ENCODE measurements around the gene HJV.

The HJV gene

GRCh38 chr1:146021050-146021445 is 487 bp downstream of the HJV start:
- DNase-seq = no peak

- no peak for DNase-seq
Observed at GRCh38 chr1:146020058-146021049, 1.2 kb downstream of the HJV start.

DNA sequence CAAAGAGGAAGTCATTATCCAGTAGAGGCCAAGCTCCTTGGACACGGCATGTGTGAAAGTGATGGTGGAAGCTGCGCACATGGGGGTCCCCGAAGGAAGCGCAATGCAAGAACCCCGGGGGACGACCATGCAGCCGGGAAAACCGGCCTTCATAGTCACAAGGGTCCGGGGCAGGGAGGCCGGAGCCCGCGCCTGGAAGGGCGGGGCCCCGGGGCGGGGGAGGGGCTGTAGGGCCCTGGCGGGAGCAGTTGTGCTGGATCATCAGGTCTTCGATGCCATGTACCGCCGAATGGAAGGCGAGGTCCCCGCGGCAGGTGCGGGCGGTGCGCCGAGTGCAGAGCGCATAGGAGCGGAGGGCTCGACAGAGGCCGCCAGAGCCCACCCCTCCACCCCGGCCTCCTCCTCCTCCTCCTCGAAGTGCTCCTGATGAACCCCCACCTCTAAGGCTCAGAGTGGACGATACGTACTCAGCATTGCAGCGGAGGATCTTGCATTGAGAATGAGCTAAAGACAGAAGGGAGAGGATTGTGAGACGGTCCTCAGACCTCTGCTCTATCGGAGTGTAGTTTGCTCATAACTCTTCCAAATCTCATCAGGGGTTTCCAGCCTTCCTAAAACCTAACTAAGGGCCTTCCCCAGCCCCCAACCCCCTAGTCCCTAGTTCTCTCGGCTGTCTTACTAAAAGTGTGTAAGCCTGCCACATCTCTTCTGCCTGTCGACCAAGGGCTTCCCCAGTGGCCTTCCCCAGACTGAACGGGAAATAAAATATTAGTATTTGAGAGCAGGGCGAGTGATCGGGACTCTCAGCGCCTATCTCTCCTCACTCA is 2.1 kb downstream of the HJV start:
- no peak for DNase-seq

- no peak for DNase-seq
Observed at GRCh38 chr1:146016891-146017290, 4.6 kb downstream of the HJV start.

- no peak for DNase-seq
Observed at GRCh38 chr1:146013559-146013922, 8.0 kb downstream of the HJV start.

DNA sequence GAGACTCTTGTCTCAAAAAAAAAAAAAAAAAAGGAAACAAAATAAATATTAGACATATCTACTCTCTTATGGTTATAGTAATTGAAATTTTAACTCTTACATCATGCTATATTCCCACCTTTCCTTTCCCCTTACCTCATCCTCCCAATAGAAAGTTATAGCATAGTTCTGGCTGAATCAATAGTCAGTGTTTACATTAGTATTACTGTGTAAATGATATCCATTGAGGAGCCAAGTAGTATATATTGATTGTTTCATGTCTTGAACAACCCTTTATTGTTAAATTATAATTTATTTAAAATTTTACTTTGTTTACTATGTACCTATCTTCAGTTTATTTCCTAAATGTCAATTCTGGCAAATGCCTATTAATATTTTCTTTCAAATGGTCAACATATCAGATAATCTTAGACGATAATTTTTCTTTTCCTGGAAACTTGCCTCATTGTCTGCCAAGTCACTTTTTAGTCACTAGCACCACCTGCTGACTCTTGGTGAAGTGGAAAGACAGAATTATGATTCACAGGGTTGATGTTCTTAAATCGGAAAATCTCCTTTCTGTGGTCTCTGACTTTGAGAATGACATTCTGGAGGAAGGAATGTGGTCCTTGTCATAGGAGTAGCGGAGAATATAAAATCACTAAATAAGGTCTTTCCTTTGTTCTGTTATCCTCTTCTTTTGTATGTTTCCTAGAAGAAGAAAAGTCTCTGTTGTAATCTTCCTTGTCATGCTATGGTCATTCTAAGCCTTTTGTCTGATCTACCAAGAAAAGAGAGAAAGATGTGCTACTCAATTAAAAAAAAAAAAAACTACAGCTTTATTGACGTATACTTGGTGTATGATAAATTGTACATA is 8.6 kb downstream of the HJV start:
- no peak for DNase-seq

DNA sequence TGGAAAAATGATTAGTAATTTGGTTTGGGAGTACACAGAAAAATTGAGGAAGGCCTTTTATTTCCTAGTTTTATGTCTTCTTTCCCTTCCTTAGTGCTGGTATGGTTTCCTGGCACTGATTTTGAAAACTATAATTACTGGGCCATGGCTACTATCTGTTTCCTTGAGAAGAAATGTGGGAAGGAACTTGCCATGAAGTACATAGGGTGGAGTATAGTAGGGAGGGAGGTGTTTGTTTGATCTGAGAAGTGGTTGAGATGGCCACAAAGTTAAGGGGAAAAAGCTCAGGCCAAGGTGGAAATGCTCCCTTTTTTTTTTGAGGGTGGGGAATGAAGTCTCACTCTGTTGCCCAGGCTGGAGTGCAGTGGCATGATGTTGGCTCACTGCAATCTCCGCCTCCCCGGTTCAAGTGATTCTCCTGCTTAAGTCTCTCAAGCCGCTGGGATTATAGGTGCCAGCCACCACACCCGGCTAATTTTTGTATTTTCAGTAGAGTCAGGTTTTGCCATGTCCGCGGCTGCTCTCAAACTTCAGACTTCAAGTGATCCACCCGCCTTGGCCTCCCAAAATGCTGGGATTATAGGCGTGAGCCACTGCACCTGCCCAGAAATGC is 11.3 kb downstream of the HJV start:
- DNase-seq = no peak

GRCh38 chr1:146007489-146008133 is 13.9 kb downstream of the HJV start:
- no peak for DNase-seq

- DNase-seq = no peak
Observed at GRCh38 chr1:146001709-146002108, 19.8 kb downstream of the HJV start.

DNA sequence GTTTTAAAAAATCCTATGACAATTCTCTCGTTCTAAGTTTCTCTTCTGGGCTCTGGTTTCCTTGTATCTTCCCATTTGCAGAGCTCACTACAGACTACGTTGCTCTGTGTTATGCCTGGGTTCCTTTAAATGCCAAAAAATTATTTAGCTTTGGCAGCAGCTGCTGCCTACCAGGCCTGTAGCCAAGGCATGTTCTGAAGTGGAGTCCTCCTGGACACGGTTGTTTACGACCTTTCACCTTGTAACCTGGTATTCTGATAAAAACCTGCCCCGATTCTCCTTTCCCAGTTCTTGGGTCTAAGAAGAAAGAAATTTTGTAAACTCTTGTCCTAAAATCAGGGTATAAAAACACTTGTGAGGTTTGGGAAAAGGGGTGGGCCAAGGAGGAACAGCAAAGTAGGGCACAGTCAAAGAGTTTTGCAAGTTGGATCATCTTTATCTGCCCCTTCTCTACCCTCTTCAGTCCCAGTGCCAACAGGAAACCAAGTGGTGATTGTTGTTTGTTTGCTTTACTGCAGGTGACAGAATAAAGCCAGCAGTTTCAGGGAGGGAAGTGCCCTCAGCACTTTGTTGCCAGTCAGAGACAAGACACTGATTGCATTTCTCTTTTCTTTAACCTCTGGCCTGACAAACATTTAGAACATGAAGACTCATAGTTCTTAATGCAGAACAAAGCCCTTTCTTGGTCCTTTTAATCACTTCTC is 22.1 kb downstream of the HJV start:
- DNase-seq = no peak

DNA sequence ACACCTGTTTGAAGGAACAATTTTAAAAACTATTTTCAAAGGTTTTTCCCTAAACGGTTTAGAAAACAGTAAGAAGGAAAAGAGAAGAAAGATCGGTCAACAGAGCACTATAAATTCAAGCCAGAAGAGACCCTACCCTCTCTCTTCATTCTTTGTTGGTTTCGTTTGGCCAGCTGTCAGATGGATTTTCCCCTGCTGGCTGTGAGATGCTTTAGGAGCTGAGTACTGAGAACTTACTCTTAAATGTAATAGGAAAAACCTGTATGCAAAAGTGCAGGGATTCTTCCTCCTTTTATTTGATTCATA is 23.9 kb downstream of the HJV start:
- no peak for DNase-seq

- no peak for DNase-seq
Observed at GRCh38 chr1:145997016-145997717, 24.4 kb downstream of the HJV start.

DNA sequence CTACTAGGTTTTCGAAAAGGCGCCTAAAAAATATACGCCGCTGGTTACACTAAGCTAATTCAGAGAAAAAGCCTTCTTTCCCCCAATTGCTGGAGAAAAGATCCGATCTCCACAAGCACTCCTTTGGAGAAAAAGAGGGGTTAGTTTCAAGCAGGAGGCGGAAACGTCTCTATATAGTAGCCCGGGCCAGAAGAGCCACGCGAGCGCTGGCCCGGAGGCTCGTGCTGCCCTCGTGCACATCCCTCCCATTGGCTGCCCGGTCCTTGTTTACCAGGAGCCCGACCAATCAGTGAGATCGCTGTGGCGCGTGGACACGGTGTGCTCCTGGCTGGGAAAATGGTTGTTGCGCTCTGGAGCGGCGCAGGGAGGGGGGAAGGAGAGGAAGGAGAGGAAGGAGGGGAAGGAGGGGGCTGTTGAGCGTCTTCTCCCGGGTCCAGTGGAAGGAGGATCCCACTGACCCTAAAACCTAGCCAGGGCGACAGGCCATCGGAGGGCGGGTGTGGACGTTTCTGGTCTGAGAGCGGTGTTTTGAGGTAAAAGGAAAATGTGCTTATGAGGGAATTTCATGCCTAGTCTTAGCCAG is 25.0 kb downstream of the HJV start, which contains the start of gene TXNIP:
TXNIP (minus strand) TSS at position 147 of the 583 bp plus-strand sequence. CDS start 313 bp downstream, outside the sequence.
- DNase-seq = peak; percentile 98

DNA sequence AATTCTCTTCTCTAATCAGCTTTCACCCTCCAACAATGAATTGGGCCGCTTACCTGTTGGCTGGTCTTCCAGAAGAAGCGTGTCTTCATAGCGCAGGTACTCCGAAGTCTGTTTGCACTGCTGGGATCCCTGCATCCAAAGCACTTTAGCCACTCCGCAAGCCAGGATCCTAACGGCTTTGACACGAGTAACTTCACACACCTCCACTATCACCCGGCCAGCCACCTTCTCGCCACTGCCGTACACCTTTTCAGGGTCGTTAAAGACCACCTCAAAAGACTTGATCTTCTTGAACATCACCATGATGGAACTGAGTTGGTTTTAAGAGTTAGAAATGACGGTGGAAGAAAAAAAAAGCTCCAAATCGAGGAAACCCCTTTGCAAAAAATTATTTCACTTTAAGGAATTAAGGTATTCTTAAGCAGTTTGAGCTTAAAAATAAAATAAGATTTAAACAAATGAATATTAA is 25.5 kb downstream of the HJV start:
- DNase-seq = no peak

DNA sequence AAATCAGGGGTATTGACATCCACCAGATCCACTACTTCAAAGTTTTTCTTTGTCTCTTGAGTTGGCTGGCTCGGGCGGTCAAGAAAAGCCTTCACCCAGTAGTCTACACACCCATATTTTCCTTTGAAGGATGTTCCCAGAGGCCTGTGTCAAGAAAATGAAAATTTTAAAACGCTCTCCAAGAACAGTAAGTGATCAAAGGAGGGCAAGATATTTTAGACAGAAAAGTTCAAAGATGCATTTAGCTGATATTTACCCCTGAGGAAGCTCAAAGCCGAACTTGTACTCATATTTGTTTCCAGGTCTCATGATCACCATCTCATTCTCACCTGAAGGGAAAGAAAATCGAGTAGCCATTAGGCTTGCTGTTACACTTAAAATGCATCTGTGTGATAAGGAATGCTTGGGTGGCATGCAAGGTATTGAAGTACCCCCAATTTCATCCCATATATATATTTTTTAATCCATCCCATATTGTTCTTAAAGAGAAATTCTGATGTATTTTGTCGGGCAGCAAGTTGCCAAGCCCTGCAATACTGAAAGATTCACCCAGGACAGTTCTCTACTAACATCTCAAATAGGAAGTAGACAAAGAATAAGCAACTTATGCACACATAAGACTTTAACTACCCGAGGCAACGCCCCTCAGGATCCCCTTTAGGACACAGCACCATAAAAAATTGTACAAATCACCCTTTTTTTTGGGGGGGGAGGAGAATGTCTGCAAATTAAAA is 26.2 kb downstream of the HJV start:
- no peak for DNase-seq

GRCh38 chr1:145994391-145995120 is 27.0 kb downstream of the HJV start:
- no peak for DNase-seq

- no peak for DNase-seq
Observed at GRCh38 chr1:145993618-145994390, 27.7 kb downstream of the HJV start.

Measured in right forelimb (tissue), 1 donor.